HEK293T (cell line): ENCODE data around the gene CCDC138.
A peak's percentile ranks its signal among the peaks of the same experiment; 100 is the strongest.

Source experiments
- ARNT ChIP-seq: fragments of 450-650 bp; IDR thresholded peaks from 2 replicates; pipeline ENCODE4 v1.6.1; 2017; ENCODE audit warnings: mild to moderate bottlenecking
- BHLHE40 ChIP-seq: fragments of 450-650 bp; IDR thresholded peaks from 2 replicates; pipeline ENCODE4 v1.6.1; 2016; ENCODE audit warnings: mild to moderate bottlenecking, moderate library complexity, borderline replicate concordance
- ELF4 ChIP-seq: fragments of 450-650 bp; IDR thresholded peaks from 2 replicates; pipeline ENCODE4 v1.6.1; 2017; ENCODE audit warnings: antibody characterized with exemption
- FOXK2 ChIP-seq: fragments of 450-650 bp; IDR thresholded peaks from 2 replicates; pipeline ENCODE4 v1.6.1; 2016; ENCODE audit warnings: mild to moderate bottlenecking
- FOXM1 ChIP-seq: fragments of 450-650 bp; IDR thresholded peaks from 2 replicates; pipeline ENCODE4 v1.6.1; 2017; ENCODE audit warnings: mild to moderate bottlenecking, borderline replicate concordance
- HDGF ChIP-seq: fragments of 450-650 bp; IDR thresholded peaks from 2 replicates; pipeline ENCODE4 v1.6.1; 2017; ENCODE audit warnings: antibody characterized with exemption, borderline replicate concordance
- NFRKB ChIP-seq: fragments of 450-650 bp; IDR thresholded peaks from 2 replicates; pipeline ENCODE4 v1.6.1; 2016; ENCODE audit warnings: mild to moderate bottlenecking, moderate library complexity
- SUZ12 ChIP-seq: fragments of 450-650 bp; IDR thresholded peaks from 2 replicates; pipeline ENCODE4 v1.6.1; 2016; ENCODE audit warnings: mild to moderate bottlenecking

DNA sequence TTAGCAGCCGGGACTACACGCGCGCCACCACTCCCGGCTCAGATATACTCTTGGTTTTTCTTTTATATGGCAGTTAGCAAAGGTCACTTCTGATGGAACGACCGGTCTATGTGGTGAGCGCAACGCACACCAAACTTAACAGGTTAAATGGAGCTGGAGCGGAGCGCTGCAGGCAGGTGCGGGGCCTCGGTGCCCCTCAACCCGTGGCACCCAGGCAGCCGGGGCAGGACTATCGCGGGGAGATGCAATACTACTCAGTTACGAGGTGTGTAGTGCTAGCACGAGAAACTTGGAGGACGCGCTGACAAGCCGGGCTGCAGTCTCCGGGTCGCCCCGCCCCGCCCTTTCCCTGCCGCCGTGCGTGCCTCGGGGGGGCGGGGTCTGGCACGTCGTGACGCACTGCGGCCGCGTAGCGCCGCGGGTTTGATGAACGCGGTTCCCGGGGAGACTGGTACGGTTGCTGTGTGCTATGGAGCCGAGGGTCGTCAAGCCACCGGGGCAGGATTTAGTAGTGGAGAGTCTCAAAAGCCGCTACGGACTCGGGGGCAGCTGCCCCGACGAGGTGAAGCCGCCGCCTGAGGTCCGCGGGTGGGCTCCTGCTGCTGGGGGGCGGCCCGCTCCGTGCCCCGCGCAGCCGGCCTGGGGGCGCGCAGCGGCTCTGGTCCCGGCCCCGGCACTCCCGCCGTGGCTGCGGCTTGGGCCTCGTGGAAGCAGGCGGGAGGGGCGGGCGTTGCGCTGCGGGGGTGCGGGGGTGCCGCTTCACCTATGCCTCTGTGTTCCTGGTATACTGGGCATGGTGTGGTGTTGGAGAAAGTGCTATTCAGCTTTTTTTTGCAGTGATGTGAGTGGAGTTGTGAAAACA, at the start of gene CCDC138:
- no peak for TF ChIP-seq HDGF
- no peak for TF ChIP-seq BHLHE40
- TF ChIP-seq NFRKB, result no peak
- no peak for TF ChIP-seq ARNT
- TF ChIP-seq FOXM1, result peak; percentile 36; the same call in 1 of the 2 replicates
- no peak for TF ChIP-seq ELF4
- no peak for TF ChIP-seq SUZ12
- no peak for TF ChIP-seq FOXK2
